SH-SY5Y (cell line): Measurements from ENCODE around the gene PRUNE2.

Experiments
- GATA2 ChIP-seq: IDR thresholded peaks from 2 replicates; pipeline ENCODE4 v1.6.1; 2011; ENCODE audit warnings: mild to moderate bottlenecking, low read depth, low read length
- GATA3 ChIP-seq: IDR thresholded peaks from 2 replicates; pipeline ENCODE4 v1.6.1; 2011; ENCODE audit warnings: low read depth, mild to moderate bottlenecking, low read length, moderate library complexity

GRCh38 chr9:76594764-76595424 is 311.0 kb downstream of the PRUNE2 start:
- TF ChIP-seq GATA3 (no peak), GATA2 (no peak)
